PFSK-1 (cell line): ENCODE data around the gene TMX1.

ENCODE experiments used
- FOXP2 ChIP-seq: optimal IDR thresholded peaks from 2 replicates; pipeline ENCODE3; 2011; ENCODE audit warnings: borderline replicate concordance, control low read depth, inconsistent platforms; ENCODE audit not compliant: insufficient read depth; ENCODE audit errors: extremely low read length, extremely low read depth
- POLR2AphosphoS5 ChIP-seq: IDR thresholded peaks from 2 replicates; pipeline ENCODE4 v1.6.1; 2012; ENCODE audit warnings: low read depth, mild to moderate bottlenecking, control low read depth, low read length, moderate library complexity
- SIN3A ChIP-seq: IDR thresholded peaks from 2 replicates; pipeline ENCODE4 v1.6.1; 2012; ENCODE audit warnings: mild to moderate bottlenecking, low read length, moderate library complexity, borderline replicate concordance; ENCODE audit not compliant: insufficient read depth
- TAF1 ChIP-seq: IDR thresholded peaks from 2 replicates; pipeline ENCODE4 v1.6.1; 2012; ENCODE audit warnings: low read length, control low read depth, borderline replicate concordance; ENCODE audit not compliant: insufficient read depth
- TF ChIP-seq, protein P1 (sequence below), 2 experiments: IDR thresholded peaks; 2 replicates each; pipeline versions ENCODE4 v1.6.1 to v1.8.0; 2011 to 2012; ENCODE audit warnings: low read depth in 2 of 2, low read length in 2 of 2, control low read depth in 1 of 2, inconsistent platforms in 1 of 2, mild to moderate bottlenecking in 1 of 2, moderate library complexity in 1 of 2; ENCODE audit not compliant: insufficient read depth in 1 of 2

DNA sequence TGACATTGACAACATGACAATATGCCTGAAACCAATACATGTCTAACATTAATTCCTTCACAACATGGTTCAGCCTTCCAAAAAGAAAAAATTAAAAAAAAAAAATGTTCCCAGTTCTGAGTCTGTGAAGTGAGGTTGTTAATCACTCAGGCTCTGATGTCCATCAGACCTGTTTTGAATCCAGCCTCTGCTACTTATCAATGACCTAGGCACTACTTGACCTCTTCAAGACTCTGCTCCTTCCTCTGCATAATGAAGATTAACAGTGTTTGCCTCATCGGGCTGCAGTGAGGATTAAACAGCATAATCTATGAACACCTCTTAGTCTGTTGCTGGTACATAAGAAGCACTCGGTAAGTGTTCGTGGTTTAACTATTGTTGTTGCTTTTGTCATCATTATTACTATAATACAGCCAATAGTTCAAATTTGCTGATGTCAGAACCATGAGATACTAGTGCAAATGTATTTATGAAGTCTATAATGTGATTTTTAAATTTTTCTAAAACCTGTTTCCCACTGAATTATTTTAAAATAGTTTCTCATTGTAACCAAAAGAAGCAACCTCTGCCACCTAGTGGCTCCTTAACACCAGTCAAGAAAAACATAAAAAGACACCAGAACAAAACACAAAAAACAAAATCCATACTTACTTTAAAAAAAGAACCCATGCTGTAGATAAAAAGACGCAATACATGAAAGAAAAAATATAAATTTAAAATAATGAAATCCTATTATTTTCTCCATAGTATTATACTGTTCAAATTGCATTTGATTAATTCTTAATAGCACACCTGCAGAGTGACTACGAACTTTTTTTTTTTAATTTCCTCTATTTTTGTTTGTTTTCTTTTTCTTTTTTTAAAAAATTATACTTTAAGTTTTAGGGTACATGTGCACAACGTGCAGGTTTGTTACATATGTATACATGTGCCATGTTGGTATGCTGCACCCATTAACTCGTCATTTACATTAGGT, 20.3 kb upstream of the TMX1 start:
- TF ChIP-seq SIN3A (no peak), POLR2AphosphoS5 (no peak), FOXP2 (no peak), TAF1 (no peak)
- TF ChIP-seq, protein P1, sequence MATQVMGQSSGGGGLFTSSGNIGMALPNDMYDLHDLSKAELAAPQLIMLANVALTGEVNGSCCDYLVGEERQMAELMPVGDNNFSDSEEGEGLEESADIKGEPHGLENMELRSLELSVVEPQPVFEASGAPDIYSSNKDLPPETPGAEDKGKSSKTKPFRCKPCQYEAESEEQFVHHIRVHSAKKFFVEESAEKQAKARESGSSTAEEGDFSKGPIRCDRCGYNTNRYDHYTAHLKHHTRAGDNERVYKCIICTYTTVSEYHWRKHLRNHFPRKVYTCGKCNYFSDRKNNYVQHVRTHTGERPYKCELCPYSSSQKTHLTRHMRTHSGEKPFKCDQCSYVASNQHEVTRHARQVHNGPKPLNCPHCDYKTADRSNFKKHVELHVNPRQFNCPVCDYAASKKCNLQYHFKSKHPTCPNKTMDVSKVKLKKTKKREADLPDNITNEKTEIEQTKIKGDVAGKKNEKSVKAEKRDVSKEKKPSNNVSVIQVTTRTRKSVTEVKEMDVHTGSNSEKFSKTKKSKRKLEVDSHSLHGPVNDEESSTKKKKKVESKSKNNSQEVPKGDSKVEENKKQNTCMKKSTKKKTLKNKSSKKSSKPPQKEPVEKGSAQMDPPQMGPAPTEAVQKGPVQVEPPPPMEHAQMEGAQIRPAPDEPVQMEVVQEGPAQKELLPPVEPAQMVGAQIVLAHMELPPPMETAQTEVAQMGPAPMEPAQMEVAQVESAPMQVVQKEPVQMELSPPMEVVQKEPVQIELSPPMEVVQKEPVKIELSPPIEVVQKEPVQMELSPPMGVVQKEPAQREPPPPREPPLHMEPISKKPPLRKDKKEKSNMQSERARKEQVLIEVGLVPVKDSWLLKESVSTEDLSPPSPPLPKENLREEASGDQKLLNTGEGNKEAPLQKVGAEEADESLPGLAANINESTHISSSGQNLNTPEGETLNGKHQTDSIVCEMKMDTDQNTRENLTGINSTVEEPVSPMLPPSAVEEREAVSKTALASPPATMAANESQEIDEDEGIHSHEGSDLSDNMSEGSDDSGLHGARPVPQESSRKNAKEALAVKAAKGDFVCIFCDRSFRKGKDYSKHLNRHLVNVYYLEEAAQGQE (IDR thresholded peaks at IDR 0.05; ENCODE audit: insufficient read depth in 1 of 2, low read depth in 2 of 2, low read length in 2 of 2), result no peak
